ENCODE results near the gene BRD1.
"Not testable (repeated sequence)": the region's sequence is repeated elsewhere in the genome, so short reads cannot be mapped to it uniquely, and the experiment has no call there.

The BRD1 gene

DNA sequence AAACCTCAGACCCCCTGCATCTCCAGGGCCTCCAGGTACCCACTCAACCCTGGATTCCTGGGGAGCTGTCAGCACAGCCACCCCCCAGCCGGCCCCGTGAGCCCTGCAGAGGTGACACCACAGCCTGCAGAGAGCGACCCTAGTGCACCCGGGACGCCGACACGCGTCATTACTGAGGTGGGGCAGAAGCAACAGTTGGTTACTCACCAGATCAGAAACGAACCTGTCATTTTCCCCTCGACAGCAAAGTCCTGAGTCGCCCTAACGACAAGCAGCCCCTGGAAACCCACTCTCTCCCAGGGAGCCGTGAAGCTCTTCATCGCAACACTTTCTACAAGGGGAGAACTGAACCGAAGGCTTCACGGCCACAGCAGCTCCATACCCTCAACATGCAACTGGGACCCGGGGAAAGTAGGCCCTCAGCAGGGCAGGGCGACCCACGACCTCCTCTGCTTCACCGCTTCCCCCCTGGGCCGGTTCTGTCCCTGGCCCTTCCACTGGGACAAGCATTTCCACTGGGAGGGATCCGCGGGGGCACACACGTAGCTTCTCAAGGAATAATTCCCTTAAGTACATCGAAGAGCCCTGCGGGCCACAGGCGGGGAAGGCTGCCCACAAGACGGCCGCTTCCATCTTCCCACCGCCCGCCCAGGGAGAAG lies 1.6 kb downstream of the BRD1 start:
- DNase-seq, result no peak

DNA sequence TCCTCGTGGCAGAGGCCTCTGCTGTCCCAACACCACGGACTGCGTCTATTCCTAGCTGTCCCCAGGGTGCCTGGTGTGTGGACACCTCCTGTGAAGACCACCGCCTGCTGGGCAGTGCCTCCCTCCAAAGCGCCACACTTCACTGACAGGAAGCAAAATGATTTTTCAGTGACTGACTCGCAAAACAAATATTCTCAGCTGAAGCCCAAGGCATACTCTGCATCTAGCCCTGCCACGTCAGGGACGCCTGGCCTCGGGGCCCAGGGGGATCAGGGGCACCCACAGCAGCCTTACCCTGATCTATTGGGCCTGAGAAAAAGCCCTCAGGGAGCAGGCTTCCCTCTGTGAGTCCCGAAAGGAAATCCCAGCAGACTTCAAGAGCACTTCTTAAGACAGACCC lies 2.2 kb downstream of the BRD1 start:
- no peak for DNase-seq

DNA sequence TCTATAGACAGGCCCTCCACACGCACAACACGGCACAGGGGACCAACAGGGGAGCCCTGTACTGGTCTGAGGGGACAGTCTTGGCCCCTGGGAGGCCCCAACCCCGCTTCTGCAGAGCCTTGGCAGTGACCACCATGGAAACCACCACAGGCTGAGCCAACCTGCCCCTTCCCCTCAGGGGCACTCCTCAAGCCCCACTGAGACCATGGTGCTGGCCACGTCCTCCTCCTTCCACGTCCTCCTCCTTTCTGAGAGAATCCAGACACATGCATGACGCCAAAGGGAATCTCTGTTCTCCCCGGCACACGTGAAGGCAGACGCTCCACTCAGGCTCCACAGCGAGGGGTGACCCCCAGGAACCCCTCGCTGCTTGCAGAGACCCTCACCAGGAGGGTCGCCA lies 2.7 kb downstream of the BRD1 start:
- DNase-seq, result no peak

DNA sequence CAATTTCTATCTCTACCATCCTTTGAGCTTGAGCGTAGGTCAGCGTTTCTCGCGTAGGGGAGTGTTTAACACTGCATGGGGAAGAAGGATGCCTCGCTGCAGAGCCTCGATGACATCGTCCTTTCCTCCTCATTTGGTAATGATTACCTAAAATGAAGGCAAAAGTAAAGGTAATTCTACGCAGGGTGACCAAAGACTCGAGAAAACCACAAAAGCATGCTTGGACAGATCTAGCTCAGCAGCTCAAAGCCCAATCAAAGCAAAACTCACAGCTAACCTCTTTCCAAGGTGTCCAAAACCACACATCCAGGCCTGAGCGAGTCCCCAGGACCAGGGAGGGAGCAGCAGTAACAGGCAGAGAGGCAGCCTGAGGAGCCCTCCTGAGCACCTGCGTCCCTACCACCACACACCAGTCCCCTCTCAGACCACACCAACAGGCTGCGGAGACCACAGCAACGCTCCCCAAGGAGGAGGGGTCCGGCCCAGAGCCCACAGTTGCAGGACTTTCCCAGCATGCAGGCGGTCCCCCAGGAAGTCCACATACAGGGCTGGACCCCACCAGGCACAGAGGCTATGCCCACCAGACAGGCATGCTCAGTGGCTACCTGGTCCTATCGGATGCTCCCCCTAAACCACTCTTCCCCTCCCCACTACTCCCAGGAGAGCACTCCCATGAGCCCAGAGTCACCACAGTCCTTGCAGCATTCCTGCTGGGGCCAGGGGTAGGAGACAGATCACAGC lies 3.3 kb downstream of the BRD1 start:
- DNase-seq, result peak; percentile 67

GRCh38 chr22:49823289-49824045 lies 4.2 kb downstream of the BRD1 start:
- no peak for DNase-seq

DNA sequence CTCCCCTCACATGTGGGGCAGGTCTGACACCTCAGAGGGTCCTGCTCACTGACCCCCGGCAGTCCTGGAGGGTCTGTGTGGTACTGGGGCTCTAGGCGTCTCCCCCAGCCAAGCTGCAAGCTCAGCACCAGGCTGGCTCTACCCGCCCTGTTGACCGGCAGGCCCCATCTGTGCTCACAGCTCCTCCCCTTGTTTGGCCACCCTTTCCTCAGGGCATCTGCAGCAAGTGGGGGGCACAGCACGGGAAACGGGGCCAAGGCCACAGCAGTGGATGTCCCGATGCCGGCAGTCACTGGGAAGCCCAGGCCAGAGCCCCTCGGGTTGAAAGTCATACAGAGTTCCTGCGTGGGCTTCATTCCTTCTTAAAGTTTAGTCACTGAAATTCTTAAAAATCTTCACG lies 5.9 kb downstream of the BRD1 start:
- DNase-seq, result not testable (repeated sequence)

DNA sequence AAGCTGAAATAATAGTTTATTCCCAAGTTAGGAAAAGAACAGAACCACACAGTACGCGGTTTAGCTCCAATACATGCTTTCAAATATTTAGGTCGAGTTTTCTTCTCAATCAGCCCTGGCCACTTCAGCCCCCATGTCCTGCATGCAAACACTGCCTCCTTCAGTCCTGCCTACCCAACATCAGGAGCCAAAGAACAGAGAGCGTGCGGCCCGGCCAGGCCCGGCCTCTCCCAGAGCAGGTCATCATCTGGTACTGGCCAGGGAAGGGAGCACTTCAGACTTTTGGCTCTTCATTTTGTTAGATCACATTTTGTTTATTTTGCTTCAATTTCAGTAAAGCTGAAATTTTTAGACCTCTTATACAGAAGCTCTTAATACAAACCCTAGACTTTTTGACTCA lies 6.7 kb downstream of the BRD1 start:
- no peak for DNase-seq

- no peak for DNase-seq
Observed at GRCh38 chr22:49817359-49817758, 10.3 kb downstream of the BRD1 start.

GRCh38 chr22:49815641-49816091 lies 12.0 kb downstream of the BRD1 start:
- peak; percentile 22 for DNase-seq

DNA sequence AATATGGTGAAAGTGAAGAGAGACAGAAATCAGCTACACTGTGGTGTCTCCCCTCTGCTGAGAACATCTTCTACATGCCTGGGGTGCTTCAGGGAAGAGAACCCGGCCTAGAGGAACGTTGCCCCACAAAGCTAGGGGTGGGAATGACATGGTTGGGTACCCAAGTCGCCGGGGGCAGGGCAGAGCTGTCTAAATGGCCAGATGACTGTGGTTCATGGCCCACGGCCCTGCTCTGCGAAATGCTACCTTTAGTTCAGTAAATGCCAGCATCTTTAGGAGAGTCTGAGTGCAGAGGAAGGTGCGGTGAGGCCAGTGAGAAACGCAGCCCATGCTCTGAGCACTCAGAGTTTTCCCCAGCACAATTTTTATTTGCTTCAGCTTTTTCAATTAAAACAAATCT lies 12.8 kb downstream of the BRD1 start:
- no peak for DNase-seq

- DNase-seq, result no peak
Observed at GRCh38 chr22:49814164-49814686, 13.4 kb downstream of the BRD1 start.

DNA sequence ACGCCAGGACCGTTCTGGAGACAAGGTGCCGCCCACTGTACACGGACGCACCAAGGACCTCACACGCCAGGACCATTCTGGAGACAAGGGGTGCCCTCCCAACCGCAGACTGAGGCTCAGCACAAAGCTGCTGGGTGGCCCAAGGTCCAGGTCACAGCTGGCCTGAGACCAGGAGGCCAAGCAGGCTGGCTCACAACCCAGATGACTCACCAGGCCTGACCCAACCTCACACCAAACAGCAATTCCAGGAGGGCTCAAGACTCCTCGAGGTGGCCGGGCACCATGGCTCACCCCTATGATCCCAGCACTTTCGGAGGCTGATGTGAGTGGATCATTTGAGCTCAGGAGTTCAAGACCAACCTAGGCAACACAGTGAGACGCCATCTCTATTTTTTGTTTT lies 14.8 kb downstream of the BRD1 start:
- DNase-seq, result no peak

- no peak for DNase-seq
Observed at GRCh38 chr22:49811020-49811791, 16.5 kb downstream of the BRD1 start.

GRCh38 chr22:49810363-49811019 lies 17.2 kb downstream of the BRD1 start:
- no peak for DNase-seq

DNA sequence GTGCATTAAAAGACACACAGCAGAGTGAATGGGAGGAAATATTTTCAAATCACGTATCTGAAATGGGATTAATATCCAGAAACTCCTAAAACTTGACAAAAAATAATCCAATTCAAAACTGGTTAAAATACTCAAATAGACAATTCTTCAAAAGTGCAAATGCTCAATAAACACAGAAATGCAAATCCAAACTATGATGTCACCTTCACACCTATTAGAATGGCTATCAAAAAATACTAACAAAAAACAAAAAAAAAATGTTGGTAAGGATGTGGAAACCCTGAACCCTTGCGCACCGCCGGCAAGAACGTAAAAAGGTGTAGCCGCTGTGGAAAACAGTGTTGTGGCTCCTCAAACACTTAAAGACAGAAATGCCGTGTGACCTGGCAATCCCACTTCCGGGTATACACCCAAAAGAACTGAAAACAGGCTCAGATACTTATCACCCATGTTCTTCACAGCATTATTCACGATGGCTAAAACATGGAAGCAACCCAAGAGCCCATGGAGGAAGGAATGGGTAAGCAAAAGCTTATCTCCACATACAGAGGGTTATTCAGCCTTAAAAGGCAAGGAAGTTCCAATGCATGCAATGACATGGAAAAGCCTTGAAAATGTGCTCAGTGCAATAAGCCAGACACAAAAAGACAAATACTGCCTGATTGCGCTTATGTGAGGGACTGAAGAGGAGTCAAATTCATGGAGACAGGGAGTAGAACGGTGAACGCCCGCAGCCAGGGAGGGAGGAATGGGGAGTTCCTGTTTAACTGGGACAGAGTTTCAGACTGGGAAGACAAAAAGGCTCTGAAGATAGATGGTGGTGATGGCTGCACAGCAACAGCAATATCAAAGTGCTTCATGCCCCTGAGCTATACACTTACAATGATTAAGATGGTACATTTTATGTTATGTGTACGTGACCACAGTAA lies 19.6 kb downstream of the BRD1 start:
- DNase-seq, result no peak

- DNase-seq, result no peak
Observed at GRCh38 chr22:49807129-49807528, 20.5 kb downstream of the BRD1 start.

DNA sequence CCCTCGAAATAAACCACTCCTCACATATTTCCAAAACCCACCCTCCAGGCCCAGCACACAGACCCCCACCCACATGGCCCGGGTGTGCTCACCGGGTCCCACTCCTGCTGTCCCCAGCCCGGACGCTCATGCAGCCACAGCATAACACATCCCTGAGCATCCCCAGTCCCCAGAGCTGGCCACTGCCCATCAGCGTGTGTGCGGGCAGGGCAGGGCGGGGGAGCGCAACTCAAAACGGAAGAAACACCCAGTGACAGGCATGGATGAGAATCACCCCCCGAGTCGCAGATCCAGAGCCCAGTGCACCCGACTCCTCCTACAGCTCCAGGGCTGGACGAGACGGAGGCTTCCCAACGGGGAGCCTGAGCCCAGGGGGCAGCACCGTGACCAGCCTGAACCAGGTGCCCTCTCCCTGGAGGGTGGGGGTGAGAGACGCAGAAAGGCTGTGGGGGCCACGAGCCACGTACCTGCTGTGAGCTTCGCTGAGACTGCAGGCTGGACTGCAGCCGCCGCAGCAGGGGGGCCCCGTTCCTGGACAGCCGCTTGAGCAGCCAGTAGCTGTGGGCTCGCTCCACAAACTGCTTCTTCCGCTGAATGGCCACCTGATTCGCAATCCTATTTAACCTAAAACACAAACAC lies 23.8 kb downstream of the BRD1 start:
- DNase-seq, result no peak

DNA sequence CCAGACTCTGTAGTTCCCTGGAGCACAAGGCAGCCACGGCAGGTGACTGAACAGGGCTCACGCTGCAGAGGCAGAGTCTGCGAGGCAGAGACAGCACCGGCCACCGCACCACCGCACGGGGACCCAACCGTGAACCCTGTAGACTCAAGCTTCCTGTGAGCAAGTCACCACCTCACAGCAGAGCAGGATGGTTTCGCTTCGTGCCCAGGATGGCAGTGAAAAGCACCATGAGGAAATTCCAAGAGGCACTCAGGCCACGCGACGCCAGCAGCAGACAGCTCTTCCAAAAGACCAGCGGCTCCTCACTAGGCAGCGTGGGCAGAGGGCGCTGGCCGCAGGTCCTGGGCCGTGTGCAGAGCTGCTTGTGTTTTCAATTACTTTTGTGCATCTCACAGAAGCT lies 24.5 kb downstream of the BRD1 start:
- no peak for DNase-seq

- no peak for DNase-seq
Observed at GRCh38 chr22:49801391-49802060, 26.1 kb downstream of the BRD1 start.
